Hippocampal formation (tissue), 2 donors: ENCODE measurements around the gene ATP2B1.
A peak's percentile ranks its signal among the peaks of the same experiment; 100 is the strongest.
"Not testable (repeated sequence)": the region's sequence is repeated elsewhere in the genome, so short reads cannot be mapped to it uniquely, and the experiment has no call there.

Experiments
- DNase-seq, 2 donors: peaks; one replicate each; lab custom pipeline; 2025; lab: John Stamatoyannopoulos, UW

Gene ATP2B1

DNA sequence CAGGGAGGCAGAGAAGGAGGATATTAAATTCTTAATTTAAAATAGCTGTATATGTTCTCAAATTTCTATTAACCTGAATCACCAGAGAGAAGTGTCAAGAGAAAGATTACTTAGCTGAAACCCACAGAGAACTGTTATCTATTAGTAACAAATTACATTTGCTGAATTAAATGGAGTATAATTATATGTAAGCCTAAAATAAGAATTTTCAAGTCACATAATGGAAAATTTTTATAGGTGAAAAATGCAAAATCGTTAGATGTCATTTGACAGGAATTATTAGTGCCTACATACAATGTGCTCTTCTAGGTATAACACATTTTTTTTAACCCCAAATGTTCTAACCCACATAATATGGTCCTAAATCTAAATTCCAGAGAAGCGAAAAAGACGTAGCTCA, 4.1 kb upstream of the ATP2B1 start:
- DNase-seq: no peak

DNA sequence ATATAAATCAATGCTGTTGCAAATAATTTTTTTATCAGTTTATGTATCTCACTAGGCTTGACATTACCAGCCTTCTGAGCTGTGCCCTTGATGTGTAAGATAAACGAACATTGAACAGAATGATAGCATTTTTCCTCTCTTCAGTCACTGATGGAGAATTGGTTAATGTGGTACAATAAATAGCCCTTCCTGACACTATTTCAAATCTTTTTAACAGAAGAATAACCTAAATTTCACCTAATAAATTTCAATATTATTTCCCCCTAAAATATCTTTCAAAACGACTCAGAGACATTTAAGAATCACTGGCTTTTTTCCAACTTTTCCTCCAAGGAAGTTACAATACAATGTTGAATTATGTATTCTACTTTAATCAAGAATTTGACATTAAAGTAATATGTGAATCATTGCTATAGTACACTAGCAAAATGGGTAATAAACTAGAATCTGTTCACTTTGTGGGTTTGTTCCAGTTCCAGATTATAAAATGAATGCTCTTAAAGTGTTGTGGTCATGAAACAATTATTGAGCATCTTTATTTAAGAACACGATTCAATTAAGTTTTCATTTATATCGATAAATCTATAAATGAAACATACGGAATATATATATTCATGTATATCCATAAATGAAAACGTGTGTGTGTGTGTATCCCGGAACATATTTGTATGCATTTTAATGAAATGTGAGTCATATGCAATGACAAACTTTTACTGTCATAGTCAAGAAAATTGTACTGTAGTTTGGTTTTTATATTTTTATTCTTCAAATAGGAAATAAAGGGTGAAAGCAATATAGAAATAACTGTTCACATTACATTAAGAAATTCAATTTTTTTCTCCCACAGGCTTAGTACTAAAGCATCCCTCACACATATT, 2.5 kb upstream of the ATP2B1 start:
- DNase-seq: peak in 1 of 2 donors; percentile 29

DNA sequence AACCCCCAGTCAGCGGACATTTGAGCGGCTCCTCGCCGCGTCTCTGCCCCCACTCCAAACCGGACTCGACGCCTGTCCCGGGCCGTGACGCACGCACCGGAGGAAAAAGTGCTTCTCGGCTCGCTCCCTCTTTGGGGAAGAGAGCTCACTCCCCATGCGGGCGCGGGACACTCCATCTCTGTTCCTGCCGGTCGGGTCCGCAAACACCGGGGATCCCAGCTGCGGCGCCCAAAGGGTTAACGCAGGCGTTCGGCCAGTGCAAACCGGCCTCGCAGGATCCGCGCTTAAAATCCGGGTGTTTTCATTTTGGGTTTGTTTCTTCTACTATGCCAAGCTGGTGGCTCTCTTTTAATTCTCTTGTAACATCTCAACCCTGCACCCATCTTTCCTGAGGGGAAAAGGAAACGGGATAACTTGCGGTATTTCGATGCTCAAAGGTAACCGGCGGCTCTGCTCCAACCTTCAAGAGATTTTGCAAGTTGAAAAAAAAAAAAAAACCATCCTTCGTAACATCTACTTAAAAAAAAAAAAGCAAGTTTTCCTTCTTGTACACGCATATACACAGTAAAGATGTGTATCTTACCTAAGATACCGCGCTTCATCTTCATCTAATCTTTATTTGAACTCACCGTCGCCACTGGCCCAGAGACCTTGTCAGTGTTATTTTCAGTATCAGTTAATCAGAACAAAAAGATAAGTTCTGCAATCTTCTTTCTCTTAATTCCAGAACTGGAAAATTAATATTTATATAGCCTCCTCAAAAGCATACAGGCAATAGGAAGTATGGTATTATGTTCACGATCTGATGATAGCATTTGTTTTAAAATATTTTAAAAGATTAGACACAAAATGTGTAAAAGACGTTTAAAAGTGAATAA, 1.6 kb upstream of the ATP2B1 start:
- peak; percentile 59 to 71 for DNase-seq

DNA sequence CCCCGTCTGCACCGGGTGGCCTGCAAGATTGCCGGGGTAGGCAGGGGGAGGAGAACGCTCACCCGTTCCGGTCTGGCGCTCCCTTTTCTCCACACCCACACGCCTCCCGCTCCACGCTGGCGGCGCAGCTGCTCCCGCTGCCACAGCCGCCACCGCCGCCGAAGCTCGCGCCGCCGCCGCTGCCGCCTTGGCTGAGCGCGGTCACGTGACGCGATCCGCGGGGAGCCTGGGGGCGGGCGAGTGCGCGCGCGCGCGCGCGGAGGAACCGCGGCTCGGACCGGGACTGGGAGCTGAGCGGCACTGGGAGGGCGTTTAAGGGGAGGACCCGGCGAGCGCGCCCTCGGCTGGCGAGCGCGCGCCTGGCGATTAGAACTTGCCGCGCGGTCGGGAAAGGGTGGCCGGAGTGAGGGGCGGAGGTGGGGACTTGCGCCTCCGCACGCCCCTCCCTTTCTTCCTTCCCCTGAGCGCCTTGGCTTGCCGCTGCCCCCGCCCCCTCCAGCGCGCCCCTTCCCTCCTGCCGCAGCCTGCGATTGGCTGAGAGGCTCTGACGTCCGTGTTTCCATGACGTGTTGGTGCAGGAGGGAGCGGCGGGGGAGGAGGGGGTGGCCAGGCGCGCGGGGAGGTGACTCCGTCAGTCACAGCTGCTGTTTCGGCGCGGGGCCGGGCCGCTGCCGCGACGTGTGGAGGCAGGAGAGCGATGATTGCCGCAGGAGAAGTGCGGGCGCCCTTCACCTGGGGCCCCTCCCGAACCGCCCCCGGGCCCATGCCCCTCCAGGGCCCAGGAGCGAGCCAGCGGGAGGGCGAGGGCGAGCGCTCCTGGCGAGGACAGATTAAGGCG, 738 bp upstream of the ATP2B1 start:
- DNase-seq: peak; percentile 93 to 98

DNA sequence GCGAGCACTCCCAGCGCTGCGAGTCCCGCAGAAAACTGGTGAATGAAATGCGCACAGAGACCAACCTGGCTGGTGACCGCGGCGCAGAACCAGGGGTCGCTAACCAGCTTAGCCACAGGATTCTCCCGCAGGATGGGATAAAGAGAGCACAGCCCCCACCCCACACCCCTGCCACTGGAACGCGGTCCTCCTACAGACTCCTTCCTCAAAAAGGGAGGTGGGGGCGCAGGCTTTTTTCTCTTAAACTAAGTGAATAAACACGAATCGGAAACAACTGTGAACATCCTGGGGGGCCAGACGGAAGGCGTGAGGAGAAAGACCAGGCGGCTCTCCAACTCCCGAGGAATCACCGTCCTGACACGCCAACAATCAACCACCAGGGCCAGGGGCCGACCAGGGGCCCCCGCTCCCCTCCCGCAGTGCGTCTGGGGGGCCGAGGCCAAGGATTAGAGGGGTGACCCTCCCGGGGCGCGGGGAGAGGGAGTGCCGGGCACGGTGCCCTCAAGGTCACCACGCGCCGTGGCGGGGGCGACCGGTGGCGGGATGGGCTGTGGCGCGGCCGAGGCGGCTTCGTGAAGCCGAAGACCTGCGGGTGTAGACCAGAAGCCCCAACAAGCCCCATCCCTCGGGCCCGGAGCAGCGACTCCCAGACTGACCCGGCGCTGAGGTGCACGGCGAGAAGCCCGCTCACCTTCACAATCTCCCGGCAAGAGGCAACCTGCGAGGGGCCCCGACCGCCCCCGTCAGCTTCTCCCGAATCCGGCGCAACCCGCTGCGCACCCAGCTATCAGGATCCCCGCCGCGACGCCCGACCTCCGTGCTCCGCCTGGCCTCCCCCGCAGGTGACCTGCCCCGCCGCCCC, 704 bp downstream of the ATP2B1 start:
- peak in 1 of 2 donors; percentile 31 for DNase-seq

DNA sequence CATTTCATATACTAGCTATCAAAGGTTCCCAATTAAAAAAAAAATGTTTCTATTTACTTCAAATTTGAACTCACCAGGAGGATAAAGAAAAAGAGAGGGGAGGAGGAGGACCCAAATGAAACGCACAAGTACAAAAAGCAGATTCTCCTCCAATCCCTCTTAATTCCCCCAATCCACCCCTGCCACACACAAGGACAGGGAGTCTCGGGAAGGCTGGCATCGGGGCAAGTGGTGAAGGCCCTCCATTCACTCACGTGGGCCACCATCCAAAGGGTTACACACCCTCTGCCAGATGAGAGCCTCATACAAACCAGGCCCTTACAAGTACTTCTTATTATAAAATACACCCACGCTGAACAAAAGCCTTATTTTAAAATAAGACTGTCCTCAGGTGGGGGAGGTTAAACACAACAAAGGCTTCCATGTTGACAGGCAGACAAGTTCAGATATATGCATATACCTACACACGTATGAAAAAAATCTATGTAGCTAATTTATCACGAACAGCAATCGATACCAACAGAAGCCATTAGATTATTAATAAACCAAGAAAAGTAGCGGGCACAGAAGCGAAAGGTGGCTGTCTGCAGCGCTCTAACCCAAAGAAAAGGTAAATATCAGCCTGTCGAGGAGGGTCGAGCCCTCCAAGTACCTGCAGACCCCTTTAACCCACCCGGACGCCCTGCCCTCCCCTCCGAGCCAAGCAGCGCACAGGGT, 1.5 kb downstream of the ATP2B1 start:
- DNase-seq: peak in 1 of 2 donors; percentile 22

DNA sequence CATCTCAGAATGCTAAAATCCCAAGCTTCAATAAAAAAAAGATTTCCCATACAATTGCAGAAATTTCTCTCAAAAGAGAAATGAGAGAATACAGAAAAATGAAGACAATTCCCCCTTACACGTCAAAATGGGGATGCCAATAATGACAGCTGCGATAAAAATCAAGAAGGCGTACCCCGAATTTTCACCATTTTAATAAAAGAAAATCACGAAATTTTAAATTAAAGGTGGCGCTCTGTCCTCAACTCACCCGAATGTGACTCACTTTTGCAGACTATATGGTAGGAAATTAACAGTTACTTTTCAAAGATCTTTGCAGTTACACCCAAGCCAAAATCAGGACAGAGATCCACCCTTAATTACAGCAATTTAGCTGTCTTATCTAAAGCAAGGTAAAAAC, 2.1 kb downstream of the ATP2B1 start:
- no peak for DNase-seq

DNA sequence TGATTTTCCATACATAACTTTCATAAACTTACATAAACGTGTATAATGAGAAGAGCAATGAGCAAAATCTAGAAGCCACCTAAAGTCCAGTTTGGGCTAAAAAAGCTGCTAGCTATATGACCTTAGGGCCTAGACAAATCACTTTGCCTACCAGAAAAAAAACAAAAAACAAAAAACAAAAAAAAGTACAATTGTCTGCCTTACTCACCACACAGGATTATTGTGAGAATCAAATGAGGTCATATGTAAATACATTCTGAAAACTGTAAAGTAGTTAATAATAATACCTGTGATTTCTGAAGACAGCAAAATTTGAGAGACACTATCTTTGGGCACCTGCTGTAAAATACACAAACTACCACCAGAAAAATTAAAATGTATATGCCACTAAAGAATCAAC, 4.2 kb downstream of the ATP2B1 start:
- no peak for DNase-seq

DNA sequence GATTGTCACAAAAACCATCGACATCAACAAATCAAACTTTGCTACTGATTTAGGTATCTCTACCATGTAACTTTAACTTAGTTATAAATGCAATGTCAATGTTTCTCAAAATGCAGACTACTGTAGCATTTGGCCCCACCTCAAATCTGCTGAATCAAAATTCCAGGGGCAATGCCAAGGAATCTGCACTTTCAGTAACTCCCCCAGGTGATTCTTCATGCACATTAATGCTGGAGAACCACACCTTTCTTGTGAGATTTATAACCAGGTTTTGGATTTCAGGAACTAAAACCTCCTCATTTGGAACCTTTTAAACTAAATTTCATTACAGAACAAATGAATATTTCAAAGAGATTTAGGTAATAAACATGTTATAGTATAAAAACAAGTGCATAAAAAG, 4.9 kb downstream of the ATP2B1 start:
- no peak for DNase-seq

DNA sequence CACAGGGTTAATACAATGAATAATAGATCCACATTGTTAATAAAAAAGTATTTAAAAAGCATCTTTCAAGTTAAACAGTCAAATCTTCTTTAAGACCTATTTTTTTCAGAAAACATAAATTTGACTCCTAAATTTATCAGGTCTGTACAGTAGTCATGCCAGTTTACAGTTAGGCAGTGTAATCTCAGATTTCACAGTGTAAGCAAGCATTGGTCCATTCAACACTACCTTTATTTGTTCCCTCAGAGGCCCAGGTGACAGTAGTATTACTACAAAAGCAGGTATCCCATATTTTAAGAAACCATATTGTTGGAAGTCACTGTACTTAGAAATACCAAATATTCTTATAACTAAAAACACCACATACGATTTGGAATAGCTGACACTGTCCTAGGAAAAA, 6.1 kb downstream of the ATP2B1 start:
- no peak for DNase-seq

DNA sequence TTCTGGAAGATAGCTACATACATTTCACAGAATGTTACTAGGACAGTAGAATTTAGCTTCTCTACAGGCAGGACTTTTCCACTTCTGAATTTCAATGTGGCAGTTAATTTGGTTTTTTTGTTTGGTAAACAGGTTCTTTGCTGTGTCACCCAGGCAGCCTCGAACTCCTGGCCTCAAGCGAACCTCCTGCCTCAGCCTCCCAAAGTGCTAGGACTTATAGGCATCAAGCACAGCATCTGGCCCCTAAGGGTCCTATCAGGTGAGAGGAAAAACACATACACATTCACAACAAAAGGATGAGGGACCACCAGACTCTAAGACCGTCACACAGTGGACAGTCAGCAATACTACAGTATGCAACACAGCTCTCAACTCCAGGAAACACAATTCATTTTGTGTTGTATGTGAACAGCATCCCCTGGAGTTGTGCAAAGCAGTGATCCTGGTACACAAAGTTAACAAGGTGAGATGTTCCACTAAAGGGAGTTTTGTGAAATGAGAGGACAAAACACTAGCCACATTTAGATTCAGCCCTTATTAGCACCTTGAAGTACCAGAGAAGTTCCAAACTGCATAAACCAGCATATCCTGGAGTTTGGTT, 6.9 kb downstream of the ATP2B1 start:
- no peak for DNase-seq

DNA sequence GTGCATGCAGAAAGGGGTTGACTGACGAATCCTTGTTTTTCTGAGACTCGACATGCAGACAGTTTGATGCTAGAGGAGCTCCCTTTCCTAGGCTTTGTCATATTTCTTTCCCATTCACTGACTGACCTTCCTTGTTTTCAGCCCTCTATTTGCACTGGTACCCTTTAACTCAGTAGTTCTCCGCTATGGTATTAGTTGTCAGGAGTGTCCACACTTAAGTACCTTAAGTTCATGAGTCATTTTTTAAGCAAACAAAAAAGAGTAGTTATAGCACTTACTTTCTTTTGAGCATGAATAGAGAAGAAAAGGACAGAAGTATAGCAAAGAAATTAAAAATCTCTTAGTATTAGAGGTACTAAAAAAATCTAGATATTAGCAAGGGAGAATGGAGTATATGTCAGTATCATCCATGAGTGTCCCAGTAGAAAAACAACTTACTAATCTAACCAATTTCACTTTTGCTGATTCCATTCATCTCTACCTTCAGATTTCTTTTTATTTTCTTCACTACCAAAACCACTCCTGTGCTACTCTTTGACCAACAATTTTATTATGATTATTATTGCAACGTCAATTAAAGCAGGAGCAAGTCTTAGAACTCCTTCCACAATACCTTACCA, 8.3 kb downstream of the ATP2B1 start:
- DNase-seq: no peak

DNA sequence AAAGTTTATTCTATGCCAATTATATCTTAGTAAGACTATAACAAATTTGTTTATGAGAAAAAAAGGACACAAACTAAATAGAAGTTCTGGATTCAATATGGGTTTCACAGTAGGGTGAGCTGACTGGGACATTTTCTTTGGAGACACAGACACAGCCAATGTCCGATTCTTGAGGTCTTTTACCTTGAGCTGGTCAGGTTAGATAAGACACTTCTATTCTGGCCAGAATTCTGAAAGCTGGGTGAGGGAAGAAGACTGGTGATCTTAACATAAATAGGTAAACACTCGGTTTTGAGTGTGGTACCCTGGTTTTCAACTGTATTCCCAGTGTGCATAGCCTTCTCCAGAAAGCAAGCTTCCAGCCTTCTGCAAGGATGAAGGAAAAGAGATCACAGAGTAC, 10.0 kb downstream of the ATP2B1 start:
- DNase-seq: no peak

DNA sequence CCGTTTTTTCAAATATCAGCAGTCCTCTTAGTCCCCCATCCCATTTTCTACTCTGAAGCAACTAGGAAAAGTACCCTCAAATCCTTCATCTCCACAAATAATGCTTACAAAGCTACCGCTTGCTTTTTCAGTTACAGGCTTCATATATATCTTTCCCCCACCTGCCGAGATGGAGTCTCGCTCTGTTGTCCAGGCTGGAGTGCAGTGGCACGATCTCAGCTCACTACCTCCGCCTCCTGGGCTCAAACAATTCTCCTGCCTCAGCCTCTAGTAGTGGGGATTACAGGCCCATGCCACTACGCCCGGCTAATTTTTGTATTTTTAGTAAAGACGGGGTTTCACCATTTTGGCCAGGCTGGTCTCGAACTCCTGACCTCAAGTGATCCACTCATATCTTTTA, 10.9 kb downstream of the ATP2B1 start:
- DNase-seq: not testable (repeated sequence)

DNA sequence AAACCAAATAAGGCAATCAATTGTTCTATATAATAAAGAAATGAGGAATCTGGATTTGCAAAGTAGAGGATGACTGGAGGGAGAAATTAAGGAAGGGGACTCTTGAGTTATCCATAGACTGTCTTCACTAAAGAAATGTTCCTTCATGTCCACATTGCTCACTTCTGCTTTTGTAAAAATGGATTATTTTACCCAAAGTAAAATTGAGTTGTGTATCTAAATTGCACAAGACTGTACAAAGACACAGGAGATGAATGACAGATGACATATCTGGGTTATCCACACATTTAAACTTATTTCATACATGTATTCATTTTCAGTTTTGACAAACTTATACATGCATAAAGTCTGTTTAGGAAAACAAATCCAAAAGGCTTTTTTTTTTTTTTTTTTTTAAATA, 11.3 kb downstream of the ATP2B1 start:
- DNase-seq: no peak

DNA sequence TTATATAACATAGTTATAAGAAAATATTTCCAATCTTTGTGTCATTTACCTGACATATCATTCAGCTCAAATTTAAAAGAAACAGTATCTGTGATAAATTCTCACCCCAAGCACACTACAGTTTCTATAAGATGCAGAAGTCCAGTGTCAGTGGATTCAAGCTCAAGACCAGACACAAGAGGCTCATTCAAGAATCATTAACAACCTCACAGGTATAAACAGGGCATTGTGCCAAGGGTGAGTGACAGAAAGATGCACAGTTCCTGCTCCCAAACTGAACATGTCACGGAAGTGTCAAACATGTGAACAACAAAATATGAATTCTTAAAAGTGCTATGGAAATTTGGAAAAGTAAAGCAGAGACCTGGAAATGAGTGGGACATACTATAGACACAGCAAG, 12.8 kb downstream of the ATP2B1 start:
- no peak for DNase-seq

DNA sequence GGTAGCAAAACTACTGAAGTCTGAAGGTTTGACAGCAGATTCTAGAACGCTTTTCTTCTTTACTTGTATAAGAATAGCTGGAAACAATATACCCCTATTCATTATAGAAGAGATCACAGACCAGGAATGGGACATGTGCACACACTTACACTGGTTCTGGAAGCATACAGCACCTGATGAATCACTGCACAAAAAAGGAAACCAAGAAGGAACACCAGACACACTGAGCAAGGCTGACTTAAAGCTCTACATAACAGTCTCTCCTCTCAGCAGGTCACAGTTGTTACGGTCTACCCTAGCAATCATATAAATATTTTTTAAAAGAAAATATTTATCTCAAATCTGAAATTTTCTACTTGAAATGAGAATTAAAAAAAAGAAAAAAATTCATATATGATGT, 13.5 kb downstream of the ATP2B1 start:
- DNase-seq: no peak

DNA sequence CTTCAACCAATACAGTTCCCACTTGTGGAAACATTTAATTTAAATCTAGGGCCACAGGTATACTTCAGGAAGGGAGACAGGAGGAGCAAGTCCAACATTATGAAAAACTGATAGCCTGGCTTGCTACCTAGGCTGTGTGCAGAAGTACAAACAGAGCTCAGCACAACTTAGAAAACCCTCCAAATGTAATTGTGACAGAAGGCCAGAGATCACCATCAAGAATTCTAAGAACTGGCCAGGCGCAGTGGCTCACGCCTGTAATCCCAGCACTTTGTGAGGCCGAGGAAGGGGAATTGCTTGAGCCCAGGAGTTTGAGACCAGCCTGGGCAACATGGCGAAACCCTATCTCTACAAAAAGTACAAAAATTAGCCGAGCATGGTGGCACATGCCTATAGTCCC, 14.1 kb downstream of the ATP2B1 start:
- DNase-seq: no peak

DNA sequence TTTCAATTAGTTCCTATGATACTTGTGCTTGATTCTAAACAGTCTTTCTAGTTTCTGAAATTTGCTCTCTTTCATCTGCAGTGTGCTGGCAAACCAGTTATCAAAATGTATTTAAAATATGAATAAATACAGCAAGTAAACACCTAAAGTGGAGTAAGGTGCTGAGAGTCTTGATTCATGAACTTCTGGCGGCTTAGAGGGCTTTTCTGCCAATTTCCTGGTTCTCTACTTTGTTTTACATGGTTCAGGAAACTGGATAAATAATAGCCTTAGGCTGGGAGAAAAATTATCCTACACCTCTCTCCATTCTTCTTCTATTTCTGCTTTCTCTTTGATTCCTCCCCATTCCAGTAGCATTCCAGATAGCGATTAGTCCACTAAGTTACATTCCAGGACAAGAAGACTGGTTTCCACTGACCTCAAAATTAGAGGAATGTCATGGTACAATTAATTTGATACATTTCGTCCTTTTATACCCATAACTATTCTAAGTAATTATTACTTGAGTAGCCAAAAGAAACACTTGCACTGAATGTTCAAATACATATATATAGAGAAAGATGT, 14.9 kb downstream of the ATP2B1 start:
- DNase-seq: no peak
